Measurements from ENCODE around the gene DRD3.

DNA sequence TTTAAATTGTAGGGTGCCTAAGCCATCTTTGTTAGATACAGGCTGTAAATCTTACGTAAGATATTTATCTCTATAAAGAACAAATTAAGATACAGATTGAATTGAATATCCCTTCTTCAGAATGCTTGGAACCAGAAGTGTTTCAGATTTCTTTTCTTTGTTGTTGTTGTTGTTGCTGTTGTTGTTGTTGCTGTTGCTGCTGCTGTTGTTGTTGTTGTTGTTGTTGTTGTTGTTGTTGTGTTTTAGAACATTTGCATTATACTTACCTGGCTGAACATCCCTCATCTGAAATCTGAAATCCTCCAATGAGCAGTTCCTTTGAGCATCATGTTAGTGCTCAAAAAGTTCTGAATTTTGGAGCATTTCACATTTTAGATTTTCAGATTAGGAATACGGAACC, 95.7 kb downstream of the DRD3 start:
- no peak for TF ChIP-seq GABPA (IDR thresholded peaks at IDR 0.05 in 1 of 2, conservative IDR thresholded peaks at IDR 0.05 in 1 of 2)
- no peak for TF ChIP-seq CTCF (IDR thresholded peaks at IDR 0.05; ENCODE audit: low read depth, low read length, missing input control)
- no peak for TF ChIP-seq TAF1 (conservative IDR thresholded peaks at IDR 0.05)
- no peak for TF ChIP-seq REST (IDR thresholded peaks at IDR 0.05)
- TF ChIP-seq SP1 (IDR thresholded peaks at IDR 0.05): no peak
- no peak for TF ChIP-seq RAD21 (IDR thresholded peaks at IDR 0.05)
- TF ChIP-seq RXRA (IDR thresholded peaks at IDR 0.05): no peak
- no peak for TF ChIP-seq HNF4A (conservative IDR thresholded peaks at IDR 0.05)
- TF ChIP-seq, protein P1, sequence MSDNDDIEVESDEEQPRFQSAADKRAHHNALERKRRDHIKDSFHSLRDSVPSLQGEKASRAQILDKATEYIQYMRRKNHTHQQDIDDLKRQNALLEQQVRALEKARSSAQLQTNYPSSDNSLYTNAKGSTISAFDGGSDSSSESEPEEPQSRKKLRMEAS (IDR thresholded peaks at IDR 0.05): no peak
- TF ChIP-seq NR2F2 (IDR thresholded peaks at IDR 0.05): no peak

All from liver (tissue), 3 donors.